Measurements from ENCODE around the gene ESM1. TPM values are rescaled to one million over a fixed set of nuclear protein-coding genes. Genes with fewer than 3 reads are reported as not detected.

Gene ESM1, protein sequence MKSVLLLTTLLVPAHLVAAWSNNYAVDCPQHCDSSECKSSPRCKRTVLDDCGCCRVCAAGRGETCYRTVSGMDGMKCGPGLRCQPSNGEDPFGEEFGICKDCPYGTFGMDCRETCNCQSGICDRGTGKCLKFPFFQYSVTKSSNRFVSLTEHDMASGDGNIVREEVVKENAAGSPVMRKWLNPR
- total RNA-seq, result 0.57 and 3.3 TPM in 2 replicates

DNA sequence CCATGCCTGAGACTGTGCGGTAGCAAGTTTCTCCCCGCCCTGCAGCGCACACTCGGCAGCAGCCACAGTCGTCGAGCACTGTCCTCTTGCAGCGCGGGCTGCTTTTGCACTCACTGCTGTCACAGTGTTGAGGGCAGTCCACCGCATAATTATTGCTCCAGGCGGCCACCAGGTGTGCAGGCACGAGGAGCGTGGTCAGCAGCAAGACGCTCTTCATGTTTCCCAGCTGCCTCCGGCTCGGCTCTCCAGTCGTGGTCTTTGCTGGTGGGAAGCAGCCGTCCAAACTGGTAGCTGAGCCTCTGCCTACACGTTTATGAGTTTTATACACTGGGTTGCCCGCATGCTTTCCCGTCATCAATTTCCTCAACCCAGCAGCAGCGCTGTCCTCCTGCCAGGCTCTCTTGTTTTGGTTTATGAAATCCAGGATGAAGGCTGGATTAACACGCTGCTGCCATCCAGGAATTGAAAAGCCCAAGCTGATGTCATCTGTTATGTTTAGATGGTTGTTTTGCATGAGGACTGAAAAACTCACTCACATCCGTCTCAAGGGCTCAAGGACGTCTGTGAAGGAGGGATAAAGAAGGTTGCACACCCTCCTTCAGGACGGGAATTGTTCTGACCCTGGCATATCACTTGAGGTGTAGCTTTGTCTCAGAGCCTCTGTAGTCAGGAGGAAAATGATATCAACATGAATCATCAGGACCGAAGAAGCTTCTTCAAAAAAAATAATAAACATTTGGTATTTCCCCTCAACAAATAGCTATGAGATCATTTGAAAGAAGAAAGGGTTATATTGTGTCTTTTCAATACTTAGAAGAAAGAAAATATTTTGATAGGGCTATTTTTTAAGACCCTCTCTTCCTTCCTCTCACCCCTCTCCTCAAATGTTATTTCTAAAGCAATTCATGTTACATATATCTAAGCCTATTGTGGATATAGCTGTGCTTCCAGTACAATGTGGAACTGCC lies at the start of gene ESM1:
Gene ESM1, minus strand, starts transcription at position 293 of the 968 bp plus-strand sequence. Its CDS starts 76 bp downstream, at position 217.

Other genes with a start within 250 kb of the ESM1 start
- gene GZMK, start 38.7 kb upstream of the ESM1 start, total RNA-seq, result not detected in 2 replicates
- not detected in 2 replicates for gene GZMA, start 117.1 kb upstream of the ESM1 start, total RNA-seq
- 105 and 131 TPM in 2 replicates for gene GPX8, start 174.6 kb upstream of the ESM1 start, total RNA-seq
- under 0.01 TPM in 1 of 2 replicates, not detected in the other for gene CDC20B, start 187.6 kb upstream of the ESM1 start, total RNA-seq
- gene MCIDAS, start 241.7 kb upstream of the ESM1 start, total RNA-seq, result not detected in 2 replicates
- gene CCNO, start 248.0 kb upstream of the ESM1 start, total RNA-seq, result not detected in 2 replicates